Iris pigment epithelial cell (primary cell): Measurements from ENCODE around the gene RAP1GAP2.

Source experiments
- DNase-seq: peaks from one replicate; pipeline ENCODE4 v3.0.0-alpha.2; 2011; ENCODE audit warnings: low read depth

The RAP1GAP2 gene

DNA sequence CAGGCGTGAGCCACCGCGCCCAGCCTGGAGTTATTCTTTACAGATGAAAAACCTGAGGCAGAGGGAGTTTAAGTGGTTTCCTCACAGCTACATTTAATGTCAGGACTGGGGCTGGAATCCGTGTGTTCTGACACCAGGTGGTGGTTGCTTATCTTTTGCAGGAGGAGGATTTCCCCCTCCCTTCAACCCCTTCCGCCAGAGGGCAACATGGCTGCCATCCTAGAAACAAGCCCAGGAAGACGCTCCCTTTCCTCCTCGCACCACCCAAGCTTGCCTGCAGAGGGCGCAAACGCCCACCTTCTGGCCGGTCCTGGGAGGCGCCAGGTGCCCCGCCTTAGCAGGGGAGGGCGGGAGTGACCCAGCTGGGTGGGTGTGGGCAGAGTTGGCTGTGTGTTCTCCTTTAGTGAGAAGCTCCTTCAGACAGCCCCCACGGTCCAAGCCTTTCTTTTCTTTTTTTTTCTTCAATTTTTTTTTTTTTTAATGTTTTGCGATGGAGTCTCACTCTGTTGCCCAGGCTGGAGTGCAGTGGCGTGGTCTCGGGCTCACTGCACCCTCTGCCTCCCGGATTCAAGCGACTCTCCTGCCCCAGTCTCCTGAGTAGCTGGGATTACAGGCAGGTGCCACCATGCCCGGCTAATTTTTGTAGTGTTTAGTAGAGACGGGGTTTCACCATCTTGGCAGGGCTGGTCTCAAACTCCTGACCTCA is 9.9 kb upstream of the RAP1GAP2 start:
- DNase-seq = peak; percentile 75

DNA sequence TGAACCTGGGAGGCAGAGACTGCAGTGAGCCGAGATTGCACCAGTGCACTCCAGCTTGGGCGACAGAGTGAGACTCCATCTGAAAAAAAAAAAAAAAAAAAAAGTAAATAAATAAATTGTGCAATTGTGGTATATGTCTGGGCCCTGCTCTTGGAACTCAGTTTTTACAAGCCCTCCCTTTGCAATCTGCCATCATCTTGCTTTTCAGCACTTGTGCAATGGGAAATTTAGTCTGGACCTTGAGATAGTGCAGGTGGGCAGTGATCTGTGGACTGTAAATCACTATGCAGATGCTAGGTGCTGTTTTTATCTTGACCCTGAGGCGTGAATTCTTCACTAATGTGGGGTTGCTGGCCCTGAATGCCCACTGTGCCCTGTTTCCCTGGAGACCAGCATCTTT is 6.5 kb upstream of the RAP1GAP2 start:
- no peak for DNase-seq

DNA sequence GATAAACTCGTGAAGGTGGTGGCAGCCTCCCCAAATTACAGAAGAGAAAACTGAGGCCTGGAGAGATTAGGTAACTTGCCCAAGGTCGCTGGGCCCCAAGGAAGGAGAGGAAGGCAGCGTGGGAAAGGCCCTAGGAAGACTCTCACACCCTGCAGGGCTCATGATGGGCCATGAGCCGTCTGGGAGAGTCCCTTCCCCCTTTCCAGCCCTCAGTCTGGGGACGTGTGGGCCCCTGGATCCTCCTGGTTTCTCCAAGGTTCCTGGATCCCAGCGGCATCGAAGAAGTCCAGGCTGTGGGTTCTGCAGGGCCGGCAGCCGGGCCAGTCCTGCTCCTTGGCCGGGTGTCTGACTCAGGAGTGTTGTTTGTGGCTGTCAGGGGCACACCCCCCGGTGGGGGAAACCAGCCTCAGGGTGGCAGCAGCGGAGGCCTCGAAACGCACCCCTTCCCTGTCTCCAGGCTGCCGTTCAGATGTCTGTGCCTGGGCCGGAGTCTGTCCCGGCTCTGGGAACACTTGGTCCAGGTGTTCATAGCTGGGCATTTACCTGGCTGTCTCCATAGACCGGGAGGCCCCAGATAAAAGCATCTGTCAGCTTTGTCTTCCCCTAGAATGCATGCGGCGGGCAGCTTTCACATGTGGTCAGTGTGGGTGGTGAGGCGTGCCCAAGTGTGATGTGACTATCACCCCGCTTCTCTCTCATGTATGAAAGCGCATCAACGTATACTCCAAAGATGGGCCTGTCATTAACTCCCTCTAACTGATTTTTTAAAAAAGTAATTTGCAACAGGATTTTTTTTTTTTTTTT is 3.7 kb upstream of the RAP1GAP2 start:
- DNase-seq = no peak

DNA sequence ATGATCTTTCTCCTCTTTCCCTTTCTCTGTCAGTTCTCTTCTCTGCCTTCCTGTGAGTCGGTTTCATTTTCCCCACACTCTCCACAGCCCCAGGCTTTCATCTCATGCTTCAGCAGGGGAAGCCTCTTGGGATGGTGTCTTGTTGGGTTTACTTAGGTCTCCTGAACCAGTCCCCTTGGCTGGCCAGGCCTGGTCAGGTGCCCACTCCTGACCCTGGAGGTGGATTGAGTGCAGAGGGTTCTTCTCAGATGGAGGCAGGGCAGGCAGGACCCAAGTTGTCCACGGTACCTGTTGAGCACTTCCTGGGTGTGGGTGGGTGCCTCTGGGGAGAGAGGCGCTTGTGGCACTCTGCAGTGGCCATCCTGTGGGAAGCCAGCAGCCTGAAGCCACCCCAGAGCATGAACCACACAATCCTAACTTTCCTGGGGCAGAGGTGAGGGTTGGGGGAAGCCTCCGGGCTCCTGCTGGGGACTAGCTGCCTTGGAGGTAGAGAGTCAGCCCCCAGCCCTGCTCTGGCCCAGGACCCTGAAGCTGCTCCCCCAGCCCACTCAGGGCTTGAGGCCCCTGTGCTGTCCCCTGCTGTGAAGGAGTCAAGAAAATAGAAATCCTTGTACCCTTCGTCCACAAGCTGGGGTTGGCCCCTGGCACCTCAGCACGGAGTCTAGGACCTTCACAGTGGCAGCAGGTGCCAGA is 2.0 kb upstream of the RAP1GAP2 start:
- DNase-seq = no peak

DNA sequence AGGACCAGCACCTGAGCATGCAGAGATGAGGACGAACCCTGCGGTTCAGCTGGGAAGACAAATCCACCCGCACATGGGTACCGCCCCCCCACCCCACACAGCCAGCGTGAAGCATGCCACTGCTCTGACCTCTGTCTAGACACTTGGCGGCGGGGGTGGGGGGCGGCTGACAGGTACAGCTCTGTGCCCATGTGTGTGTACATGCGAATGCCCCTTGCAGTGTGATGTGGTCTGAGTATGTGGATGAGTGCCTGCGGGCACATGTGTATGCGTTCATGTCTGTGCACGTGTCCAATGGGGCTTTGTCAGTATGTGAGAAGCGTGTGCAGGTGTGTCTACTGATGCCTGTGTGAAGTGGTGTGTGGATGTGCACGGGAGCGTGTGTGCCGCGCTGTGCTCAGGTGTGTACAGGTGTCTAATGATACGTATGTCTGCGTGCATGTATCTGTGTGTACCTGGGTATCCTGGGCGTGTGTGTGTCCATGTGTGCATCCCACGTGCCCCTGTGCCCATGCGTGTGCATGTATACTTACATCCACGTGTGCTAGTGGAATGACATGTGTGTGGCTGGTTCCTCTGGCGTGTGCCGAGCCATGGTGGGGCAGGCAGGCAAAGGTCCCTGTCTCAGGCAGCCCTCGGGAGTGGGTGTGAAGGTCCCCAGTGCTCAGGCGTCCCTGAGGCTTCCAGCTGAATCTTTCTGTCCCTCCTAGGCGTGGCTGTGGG is 636 bp upstream of the RAP1GAP2 start:
- no peak for DNase-seq

DNA sequence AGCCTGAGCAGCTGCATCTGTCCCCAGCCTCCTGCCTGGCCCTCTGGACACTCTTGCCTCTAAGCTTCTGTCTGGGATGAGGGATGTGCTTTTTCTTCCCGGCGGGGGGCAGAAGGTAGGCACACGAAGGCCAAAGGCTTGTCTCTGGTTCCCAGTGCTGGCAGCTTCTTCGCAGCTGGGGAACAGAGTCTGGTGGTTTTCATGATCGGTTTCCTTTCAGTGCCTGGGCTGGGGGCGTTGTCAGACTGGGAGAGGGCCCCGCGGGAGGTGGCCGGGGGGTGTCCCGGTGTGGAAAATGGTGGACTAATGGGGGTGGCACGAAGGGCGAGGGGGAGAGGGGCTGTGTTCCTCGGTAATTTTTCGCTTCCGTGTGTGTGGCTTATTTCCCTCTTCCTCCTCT is 988 bp downstream of the RAP1GAP2 start:
- no peak for DNase-seq

DNA sequence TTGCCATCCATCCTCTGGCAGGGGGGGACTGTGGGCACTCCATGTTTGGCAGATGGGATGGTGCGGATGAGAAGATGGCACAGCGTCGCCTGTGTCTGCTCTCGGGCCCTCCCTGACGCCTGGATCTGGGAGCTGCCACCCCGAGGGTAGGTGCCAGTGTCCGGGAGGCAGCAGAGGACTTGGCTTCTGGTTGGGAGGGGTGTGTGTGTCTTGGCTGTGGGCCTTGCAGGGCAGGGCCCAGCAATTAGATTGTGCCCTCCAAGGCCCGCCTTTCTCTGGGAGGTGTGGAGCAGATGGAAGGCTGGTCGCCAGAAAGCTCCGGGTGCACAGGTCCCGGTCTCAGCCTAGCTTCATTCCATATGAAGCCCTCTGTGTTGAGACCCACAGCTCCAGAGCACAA is 1.4 kb downstream of the RAP1GAP2 start:
- no peak for DNase-seq

DNA sequence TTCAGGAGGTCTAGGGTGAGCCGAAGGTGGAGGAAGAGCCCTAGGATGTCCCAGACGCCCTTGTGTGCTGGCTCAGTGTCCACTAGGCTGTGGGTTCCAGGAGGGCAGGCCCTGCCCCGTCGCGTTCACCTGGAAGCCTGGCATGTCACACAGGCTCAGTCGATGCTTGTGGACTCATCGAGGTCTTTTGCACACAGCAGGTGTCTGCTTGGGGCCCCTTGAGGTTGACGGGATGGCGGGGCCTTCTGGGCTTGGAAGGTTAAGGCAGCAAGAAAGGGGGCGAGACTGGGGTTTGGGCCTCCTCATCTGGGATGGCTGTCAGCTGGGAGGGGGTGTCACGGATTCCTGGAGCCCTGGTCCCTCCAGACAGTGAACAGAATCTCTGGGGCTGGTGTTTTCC is 1.9 kb downstream of the RAP1GAP2 start:
- DNase-seq = no peak

DNA sequence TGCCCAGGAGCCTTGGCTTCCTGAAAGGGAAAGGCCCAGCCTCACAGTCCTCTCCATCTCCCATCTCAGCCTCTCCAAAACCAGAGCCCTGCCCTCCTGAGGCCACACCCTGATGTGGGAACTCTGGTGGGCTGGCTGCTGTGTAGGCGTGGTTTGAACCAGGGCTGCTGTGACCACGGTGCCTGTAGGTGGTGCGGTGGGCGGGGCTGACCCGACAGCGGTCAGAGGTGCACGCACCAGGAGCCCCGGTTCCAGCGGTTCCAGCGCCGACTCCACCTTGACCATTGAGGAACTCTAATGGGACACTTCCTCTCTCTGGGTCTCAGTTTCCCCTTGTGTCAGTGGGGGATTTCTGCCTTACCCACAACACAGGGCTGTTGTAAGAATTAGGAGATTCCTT is 2.4 kb downstream of the RAP1GAP2 start:
- no peak for DNase-seq

DNA sequence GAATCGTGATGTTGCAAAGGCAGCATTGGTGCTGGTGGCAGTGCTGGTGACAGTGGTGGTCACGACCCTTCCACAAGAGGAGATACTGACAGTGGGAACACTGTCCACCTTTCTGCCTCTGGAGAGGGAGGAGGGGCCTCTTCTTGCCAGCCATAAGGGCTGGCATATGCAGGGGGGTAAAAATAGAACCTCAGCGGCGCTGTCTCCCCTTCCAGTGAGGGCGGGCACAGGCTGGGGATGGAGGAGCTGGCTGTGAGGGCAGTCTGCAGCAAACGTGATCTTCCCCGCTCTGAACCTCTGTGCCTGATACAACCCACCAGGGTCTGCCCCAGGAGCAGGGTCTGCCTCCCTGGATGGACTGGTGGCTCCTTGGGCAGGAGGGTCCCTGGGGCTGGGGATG is 3.4 kb downstream of the RAP1GAP2 start:
- DNase-seq = no peak

DNA sequence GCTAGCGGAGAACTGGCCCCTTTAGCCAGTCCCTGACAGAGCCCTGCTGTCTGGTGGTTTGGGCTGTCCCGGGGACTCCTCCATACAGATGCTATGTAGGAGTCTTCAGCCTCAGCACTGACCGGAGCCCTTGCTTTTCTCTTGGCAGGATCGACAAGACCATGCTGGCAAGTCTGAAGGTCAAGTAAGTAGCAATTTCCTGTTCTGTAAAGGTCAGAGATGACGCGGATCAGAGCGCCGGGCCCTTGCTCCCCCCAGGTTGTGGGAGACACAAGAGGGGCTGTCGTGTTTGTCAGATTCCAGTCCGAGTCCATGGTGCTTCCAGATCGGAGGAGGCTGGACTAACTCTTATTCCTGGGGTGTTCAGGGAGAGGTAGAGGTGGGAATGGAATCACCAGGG is 4.1 kb downstream of the RAP1GAP2 start:
- DNase-seq = no peak

DNA sequence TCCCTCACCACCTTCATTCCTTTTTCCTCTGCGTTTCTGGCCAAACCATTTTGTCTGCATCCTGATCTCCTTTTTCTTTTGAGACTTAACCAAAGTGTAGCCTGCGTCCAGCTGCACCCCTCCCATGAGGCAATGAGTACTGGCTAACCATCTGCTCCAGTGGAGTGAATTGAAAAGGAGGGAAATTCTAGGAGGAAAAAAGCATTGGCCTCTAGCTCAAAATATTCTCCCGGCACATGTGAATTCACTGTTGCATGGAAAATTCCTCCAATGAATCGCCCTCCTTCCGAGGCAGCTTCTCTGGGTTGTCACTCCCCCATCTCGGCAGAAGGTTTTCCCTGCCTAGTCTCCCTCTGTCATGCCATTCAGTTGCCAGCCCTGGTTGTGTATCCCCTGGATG is 5.6 kb downstream of the RAP1GAP2 start:
- DNase-seq = no peak

DNA sequence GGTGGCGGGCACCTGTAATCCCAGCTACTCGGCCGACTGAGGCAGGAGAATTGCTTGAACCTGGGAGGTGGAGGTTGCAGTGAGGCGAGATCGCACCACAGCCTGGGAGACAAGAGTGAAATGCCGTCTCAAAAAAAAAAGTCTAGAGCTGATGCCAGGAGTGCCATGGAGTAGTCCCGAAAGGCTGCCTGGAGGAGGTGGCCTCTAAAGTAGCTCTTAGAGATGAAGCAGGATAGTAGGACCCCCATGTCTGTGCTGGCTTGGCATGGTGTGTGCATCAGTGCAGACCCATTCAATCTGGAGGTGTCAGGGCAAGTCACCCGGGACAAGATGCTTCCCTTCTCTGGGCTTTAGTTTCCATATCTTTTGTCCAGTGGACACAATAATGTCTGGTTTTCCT is 6.3 kb downstream of the RAP1GAP2 start:
- DNase-seq = no peak

DNA sequence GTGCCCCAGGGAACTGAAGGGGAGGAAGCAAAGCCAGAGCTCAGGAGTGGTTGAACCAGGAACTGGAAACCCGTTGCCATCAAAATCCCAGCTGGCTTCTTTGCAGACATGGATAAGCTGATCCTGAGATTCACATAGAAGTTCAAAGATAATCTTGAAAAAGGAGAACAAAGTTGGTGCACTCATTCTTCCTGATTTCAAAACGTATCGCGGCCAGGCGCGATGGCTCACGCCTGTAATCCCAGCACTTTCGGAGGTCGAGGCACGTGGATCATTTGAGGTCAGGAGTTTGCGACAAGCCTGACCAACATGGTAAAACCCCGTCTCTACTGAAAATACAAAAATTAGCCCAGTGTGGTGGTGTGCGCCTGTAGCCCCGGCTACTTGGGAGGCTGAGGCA is 7.1 kb downstream of the RAP1GAP2 start:
- no peak for DNase-seq

DNA sequence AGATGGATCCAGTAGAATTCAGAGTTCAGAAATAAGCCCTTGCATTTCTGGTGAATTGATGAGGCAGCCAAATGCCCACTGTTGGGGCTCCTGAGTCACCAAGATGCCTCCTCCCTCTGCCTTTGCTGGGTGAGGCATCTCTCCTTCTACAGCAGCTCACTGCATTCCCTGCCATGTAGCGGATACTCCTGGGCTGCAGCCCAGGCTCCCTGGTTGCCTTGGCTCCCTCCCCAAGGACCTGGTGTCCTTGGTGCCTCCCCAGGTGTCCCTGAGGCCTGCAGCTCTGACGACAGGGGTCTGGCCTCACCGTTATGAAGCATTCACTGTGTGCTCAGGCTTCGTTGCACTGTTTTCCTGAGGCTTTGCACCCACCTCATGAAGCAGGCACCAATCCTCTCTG is 7.7 kb downstream of the RAP1GAP2 start:
- no peak for DNase-seq

DNA sequence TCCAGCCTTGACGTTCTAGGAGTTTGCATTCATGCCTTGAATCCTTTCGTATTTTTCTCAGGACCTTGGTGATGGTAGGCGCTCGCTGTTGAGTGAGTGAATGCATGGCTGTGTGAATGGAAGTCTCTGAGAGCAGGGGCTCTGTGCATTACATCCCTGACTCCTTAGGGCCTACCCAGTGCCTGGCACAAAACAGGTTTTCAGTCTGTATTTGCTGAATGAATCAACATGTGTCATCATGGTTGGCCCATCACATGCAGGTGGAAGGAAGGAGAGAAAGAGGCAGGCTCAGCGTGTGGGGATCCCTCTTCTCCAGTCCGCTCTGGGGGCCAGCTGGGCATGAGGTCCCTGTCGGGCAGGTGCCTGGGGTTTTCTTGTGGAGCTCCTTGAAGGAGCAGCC is 8.7 kb downstream of the RAP1GAP2 start:
- DNase-seq = no peak

DNA sequence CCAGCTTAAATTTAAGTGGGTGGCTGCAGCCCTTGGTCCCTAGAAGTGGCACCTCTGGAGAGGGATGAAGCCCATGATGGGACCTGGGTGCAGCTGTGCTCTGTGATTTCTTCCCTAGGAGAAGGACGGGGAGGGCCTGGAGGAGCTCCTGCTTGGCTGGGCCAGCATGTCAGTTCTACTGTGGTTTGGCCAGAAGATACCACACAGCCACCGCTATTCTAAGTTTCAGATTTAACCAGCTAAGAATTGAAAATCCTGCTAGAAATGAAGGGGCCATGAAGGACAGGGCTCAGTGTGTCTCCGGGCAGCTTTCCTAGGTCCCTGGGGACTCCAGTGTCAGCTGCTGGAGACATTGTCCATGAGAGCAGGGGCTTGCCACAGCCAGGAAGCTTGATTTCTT is 9.7 kb downstream of the RAP1GAP2 start:
- DNase-seq = no peak

DNA sequence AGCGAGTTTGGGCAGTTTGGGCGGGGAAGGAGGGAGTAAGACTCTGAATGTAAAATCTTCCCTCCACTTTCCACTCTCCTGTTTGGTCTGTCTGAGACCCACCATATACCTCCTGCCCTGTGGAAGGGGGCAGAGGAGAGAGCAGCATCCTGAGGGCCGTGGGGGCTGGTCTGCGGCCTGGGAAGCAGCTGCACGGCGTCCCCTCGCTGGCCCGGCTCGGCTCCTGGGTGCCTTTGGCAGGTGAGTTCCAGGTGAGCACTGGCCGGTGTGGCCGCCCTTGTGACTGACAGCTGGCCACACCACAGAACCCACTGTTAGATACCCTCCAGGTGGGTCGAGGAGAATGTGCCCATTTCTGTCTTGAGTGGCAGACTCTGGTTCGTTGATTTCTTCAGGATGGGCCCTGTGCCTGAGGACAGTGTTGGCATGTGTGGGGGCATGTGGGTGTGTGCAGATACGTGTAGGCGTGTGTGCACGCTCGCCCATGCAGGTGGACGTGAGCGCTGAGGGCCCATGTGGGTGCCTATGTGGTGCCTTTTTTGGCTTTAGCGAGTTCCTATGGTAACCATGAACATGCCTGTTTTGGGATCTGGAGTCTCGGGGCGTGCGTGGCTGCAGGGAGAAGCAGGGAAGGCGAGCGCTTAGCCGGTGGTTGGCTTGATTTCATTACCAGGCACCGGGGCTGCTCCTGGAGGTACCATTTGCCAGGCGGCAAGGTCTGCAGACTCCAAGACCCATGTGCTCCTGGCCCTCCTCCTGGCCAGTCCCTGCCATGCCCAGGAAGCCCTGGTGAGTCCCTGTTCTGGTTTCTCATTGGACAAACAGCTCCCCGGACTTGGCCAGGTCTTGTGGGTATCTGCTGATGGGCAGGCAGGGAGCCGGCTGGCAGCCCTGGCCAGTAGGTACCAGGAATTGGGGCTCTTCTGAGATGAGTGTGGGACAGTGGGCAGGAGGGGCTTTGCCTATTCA is 12.4 kb downstream of the RAP1GAP2 start:
- no peak for DNase-seq

DNA sequence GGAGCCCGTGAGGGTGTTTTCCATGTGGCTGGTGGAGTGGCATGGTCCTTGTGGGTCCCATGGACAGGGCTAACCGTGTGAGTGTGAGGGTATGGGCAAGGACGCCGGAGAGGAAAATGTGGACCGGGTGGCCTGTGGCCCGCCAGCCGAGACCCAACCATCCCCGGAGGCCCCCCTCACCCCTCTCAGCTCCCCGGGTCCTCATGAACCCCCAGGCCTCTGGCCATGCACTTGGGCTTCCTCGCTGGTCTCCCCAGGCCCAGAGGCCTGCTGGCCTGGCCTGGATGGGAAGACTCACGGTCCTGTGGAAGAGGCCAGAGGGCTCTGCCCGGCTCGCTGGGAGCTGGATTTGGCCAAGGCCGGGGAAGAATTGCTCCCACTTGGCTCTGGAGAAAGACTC is 13.1 kb downstream of the RAP1GAP2 start:
- no peak for DNase-seq

DNA sequence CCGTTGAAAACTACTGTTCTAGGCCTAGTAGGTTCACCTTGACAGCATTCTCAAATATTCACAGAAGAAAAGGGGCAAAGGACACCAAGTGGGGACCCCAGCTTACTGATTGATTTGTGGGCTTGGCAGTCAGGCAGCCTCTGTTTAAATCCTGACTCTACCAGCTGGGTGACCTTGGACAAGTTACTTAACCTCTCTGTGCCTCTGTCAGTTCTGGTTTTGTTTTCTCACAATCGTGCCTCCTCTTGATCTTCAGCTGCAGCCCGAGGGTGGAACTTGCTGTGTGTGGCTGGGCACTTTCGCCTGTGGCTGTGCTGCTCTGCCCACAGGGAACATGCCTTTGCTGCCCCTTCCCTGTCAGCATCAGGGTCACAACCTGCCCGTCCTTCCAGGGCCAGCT is 17.8 kb downstream of the RAP1GAP2 start:
- no peak for DNase-seq
